Left kidney (tissue), 2 donors: ENCODE measurements around the gene SRP68. TPM values are rescaled to one million over a fixed set of nuclear protein-coding genes. Genes with fewer than 3 reads are reported as not detected.
"Not testable (repeated sequence)": the region's sequence is repeated elsewhere in the genome, so short reads cannot be mapped to it uniquely, and the experiment has no call there.

ENCODE experiments used
- DNase-seq: peaks from one replicate; pipeline ENCODE4 v3.0.0-alpha.2; 2013
- polyA plus RNA-seq: library from polyadenylated mRNA; unstranded; fragments of 120-200 nt; gene quantifications from one replicate; pipeline ENCODE4 v1.2.1, GENCODE V29; 2013; ENCODE audit not compliant: insufficient read length

Gene SRP68
- polyA plus RNA-seq, 1 donor: 105 TPM

- DNase-seq: no peak
These were observed 18.3 kb upstream of the SRP68 start for GRCh38 chr17:76090517-76091129.

- DNase-seq: no peak
These were observed 17.6 kb upstream of the SRP68 start for GRCh38 chr17:76089680-76090516.

GRCh38 chr17:76088868-76089576 lies 16.7 kb upstream of the SRP68 start:
- no peak for DNase-seq

- no peak for DNase-seq
These were observed 15.9 kb upstream of the SRP68 start for GRCh38 chr17:76088041-76088867.

GRCh38 chr17:76087531-76087930 lies 15.2 kb upstream of the SRP68 start:
- DNase-seq: no peak

- no peak for DNase-seq
These were observed 14.1 kb upstream of the SRP68 start for GRCh38 chr17:76086384-76086783.

GRCh38 chr17:76085731-76086366 lies 13.5 kb upstream of the SRP68 start:
- DNase-seq: no peak

GRCh38 chr17:76085066-76085730 lies 12.9 kb upstream of the SRP68 start:
- DNase-seq: no peak

GRCh38 chr17:76083536-76084182 lies 11.3 kb upstream of the SRP68 start:
- no peak for DNase-seq

- DNase-seq: no peak
These were observed 10.3 kb upstream of the SRP68 start for GRCh38 chr17:76082326-76083251.

- no peak for DNase-seq
These were observed 9.2 kb upstream of the SRP68 start for GRCh38 chr17:76081295-76082210.

- DNase-seq: no peak
These were observed 8.5 kb upstream of the SRP68 start for GRCh38 chr17:76080768-76081287.

GRCh38 chr17:76079956-76080767 lies 7.8 kb upstream of the SRP68 start:
- DNase-seq: no peak

- DNase-seq: no peak
These were observed 7.2 kb upstream of the SRP68 start for GRCh38 chr17:76079535-76079955.

- no peak for DNase-seq
These were observed 6.7 kb upstream of the SRP68 start, which contains the start of gene ZACN for GRCh38 chr17:76078860-76079534. Gene ZACN (plus strand): TSS chr17:76079182. CDS start chr17:76079265, 83 bp downstream.

GRCh38 chr17:76078370-76078769 lies 6.1 kb upstream of the SRP68 start:
- not testable (repeated sequence) for DNase-seq
